Measurements from ENCODE around the gene MZT2A.
"Not testable (repeated sequence)": the region's sequence is repeated elsewhere in the genome, so short reads cannot be mapped to it uniquely, and the experiment has no call there.

The MZT2A gene

GRCh38 chr2:131490616-131491468 is 1.4 kb downstream of the MZT2A start:
- H3K4me3 Mint-ChIP-seq, result peak overlapping the region; percentile 88
- H3K9me3 Mint-ChIP-seq, H3K27me3 Mint-ChIP-seq, CTCF ChIA-PET: not testable (repeated sequence)
- DNase-seq, result peak; percentile 55
- peaks cover 27% of the 10 kb centered on the region for H3K36me3 Mint-ChIP-seq
- peaks cover 49% of the 10 kb centered on the region for H3K4me1 Mint-ChIP-seq
- H3K27ac Mint-ChIP-seq, result peak overlapping the region; percentile 94

GRCh38 chr2:131488306-131489205 is 3.6 kb downstream of the MZT2A start:
- Mint-ChIP-seq H3K36me3 (peaks cover 27% of the 10 kb centered on the region), H3K27ac (peak overlapping the region; percentile 14), H3K4me3 (no peak overlapping the region), H3K27me3 (no peaks in the 10 kb centered on the region), H3K4me1 (peaks cover 30% of the 10 kb centered on the region), H3K9me3 (no peaks in the 10 kb centered on the region)
- CTCF ChIA-PET, result no interaction called here
- no peak for DNase-seq

GRCh38 chr2:131486201-131486902 is 5.8 kb downstream of the MZT2A start:
- H3K9me3 Mint-ChIP-seq, CTCF ChIA-PET, H3K27me3 Mint-ChIP-seq, DNase-seq, H3K4me3 Mint-ChIP-seq: not testable (repeated sequence)
- Mint-ChIP-seq H3K27ac (peak overlapping the region; percentile 33), H3K36me3 (peaks cover 28% of the 10 kb centered on the region), H3K4me1 (peaks cover 31% of the 10 kb centered on the region)

GRCh38 chr2:131484906-131485460 is 7.2 kb downstream of the MZT2A start:
- peaks cover 21% of the 10 kb centered on the region for H3K36me3 Mint-ChIP-seq
- H3K27me3 Mint-ChIP-seq, H3K27ac Mint-ChIP-seq, CTCF ChIA-PET, H3K4me3 Mint-ChIP-seq, DNase-seq, H3K9me3 Mint-ChIP-seq: not testable (repeated sequence)
- H3K4me1 Mint-ChIP-seq, result peaks cover 18% of the 10 kb centered on the region

GRCh38 chr2:131483981-131484820 is 8.0 kb downstream of the MZT2A start:
- H3K4me3 Mint-ChIP-seq, H3K9me3 Mint-ChIP-seq, H3K27ac Mint-ChIP-seq, CTCF ChIA-PET, H3K27me3 Mint-ChIP-seq, DNase-seq: not testable (repeated sequence)
- Mint-ChIP-seq H3K36me3 (peaks cover 23% of the 10 kb centered on the region), H3K4me1 (peaks cover 13% of the 10 kb centered on the region)

GRCh38 chr2:131482506-131483155 is 9.6 kb downstream of the MZT2A start:
- peaks cover 16% of the 10 kb centered on the region for H3K36me3 Mint-ChIP-seq
- H3K27ac Mint-ChIP-seq, DNase-seq, CTCF ChIA-PET, H3K4me3 Mint-ChIP-seq, H3K9me3 Mint-ChIP-seq, H3K27me3 Mint-ChIP-seq, H3K4me1 Mint-ChIP-seq: not testable (repeated sequence)

GRCh38 chr2:131480351-131480750 is 11.8 kb downstream of the MZT2A start:
- H3K27me3 Mint-ChIP-seq, DNase-seq, CTCF ChIA-PET, H3K4me1 Mint-ChIP-seq, H3K9me3 Mint-ChIP-seq, H3K4me3 Mint-ChIP-seq, H3K27ac Mint-ChIP-seq: not testable (repeated sequence)
- H3K36me3 Mint-ChIP-seq, result peaks cover 19% of the 10 kb centered on the region

- H3K27me3 Mint-ChIP-seq, H3K4me3 Mint-ChIP-seq, CTCF ChIA-PET, DNase-seq, H3K27ac Mint-ChIP-seq, H3K4me1 Mint-ChIP-seq, H3K9me3 Mint-ChIP-seq: not testable (repeated sequence)
- peaks cover 16% of the 10 kb centered on the region for H3K36me3 Mint-ChIP-seq
These were observed 13.2 kb downstream of the MZT2A start for GRCh38 chr2:131478850-131479461.

GRCh38 chr2:131478074-131478849 is 13.9 kb downstream of the MZT2A start:
- H3K27me3 Mint-ChIP-seq, H3K9me3 Mint-ChIP-seq, H3K4me1 Mint-ChIP-seq, DNase-seq, CTCF ChIA-PET, H3K27ac Mint-ChIP-seq, H3K4me3 Mint-ChIP-seq: not testable (repeated sequence)
- peaks cover 16% of the 10 kb centered on the region for H3K36me3 Mint-ChIP-seq

- CTCF ChIA-PET, H3K27ac Mint-ChIP-seq, H3K4me3 Mint-ChIP-seq, H3K9me3 Mint-ChIP-seq, H3K27me3 Mint-ChIP-seq, DNase-seq, H3K4me1 Mint-ChIP-seq: not testable (repeated sequence)
- peaks cover 14% of the 10 kb centered on the region for H3K36me3 Mint-ChIP-seq
These were observed 15.0 kb downstream of the MZT2A start for GRCh38 chr2:131477227-131477626.

GRCh38 chr2:131476363-131476762 is 15.8 kb downstream of the MZT2A start:
- not testable (repeated sequence) for H3K4me3 Mint-ChIP-seq, H3K9me3 Mint-ChIP-seq, H3K27me3 Mint-ChIP-seq, DNase-seq, H3K4me1 Mint-ChIP-seq, H3K27ac Mint-ChIP-seq
- CTCF ChIA-PET, result interaction anchor here (0.6 kb wide), 1 partner anchor 42 kb away, joined by 6 read pairs; no protein-coding TSS in a partner anchor
- peaks cover 15% of the 10 kb centered on the region for H3K36me3 Mint-ChIP-seq

- no peaks in the 10 kb centered on the region for H3K27me3 Mint-ChIP-seq
- no peak for DNase-seq
- H3K4me3 Mint-ChIP-seq, result no peak within 1 kb of the TSS
- H3K27ac Mint-ChIP-seq, result no peak within 1 kb of the TSS
- peaks cover 16% of the 10 kb centered on the region for H3K36me3 Mint-ChIP-seq
- H3K4me1 Mint-ChIP-seq, result no peaks in the 10 kb centered on the region
- H3K9me3 Mint-ChIP-seq, result no peaks in the 10 kb centered on the region
- CTCF ChIA-PET, result no interaction called here
These were observed 16.4 kb downstream of the MZT2A start, which contains the start of gene TUBA3D for GRCh38 chr2:131475831-131476230. TSS of gene TUBA3D (plus strand) at chr2:131476119. CDS start at chr2:131476200, 81 bp downstream.
